A549 (cell line): ENCODE results near the gene SF3A2. TPM values are rescaled to one million over a fixed set of nuclear protein-coding genes. Genes with fewer than 3 reads are reported as not detected.

Source experiments
- ATAC-seq, 2 experiments: fragments of 200-7000 bp in 1 of 2; fragments of >200 bp in 1 of 2; cut with Nextera tagmentation in 1 of 2; cut with Tn5 transposase in 1 of 2; 3 replicates each; pipeline versions ENCODE4 v1.8.0 to v1.9.1; 2018 to 2020; ENCODE audit warnings: mild to moderate bottlenecking in 1 of 2, moderate library complexity in 1 of 2
- CTCF ChIA-PET: fragments of 300-600 bp; sonication (Branson Sonifier 250); formaldehyde crosslinking; extraction: SDS; loops from one replicate; lab custom pipeline; 2021; ENCODE audit warnings: antibody characterized with exemption, inconsistent platforms; lab: Yijun Ruan, JAX
- POLR2A ChIA-PET: fragments of 350-600 bp; formaldehyde crosslinking; extraction: SDS; loops from one replicate; lab custom pipeline; 2021; ENCODE audit warnings: antibody characterized with exemption, inconsistent platforms; lab: Yijun Ruan, JAX
- DNase-seq, 2 experiments: peaks; one replicate each; pipeline versions ENCODE4 v3.0.0 to v3.0.0-alpha.2; 2011 to 2016; ENCODE audit warnings: low read depth in 1 of 2, low spot score in 1 of 2
- FAIRE-seq: peaks from 2 replicates; lab custom pipeline; 2011; peaks lifted over from hg19 to GRCh38; lab: Jason Lieb, UNC
- H3K27ac ChIP-seq, 2 experiments: fragments of >200 bp; sonication (Bioruptor Twin); formaldehyde crosslinking; 3 replicates each; pipeline ENCODE4 v1.5.1; 2016 to 2017
- H3K4me1 ChIP-seq: fragments of >200 bp; sonication (Bioruptor Twin); formaldehyde crosslinking; 3 replicates; pipeline ENCODE4 v1.6.1; 2016
- H3K4me2 ChIP-seq: fragments of >200 bp; sonication (Bioruptor Twin); formaldehyde crosslinking; 3 replicates; pipeline ENCODE4 v1.6.1; 2016
- H3K4me3 ChIP-seq: fragments of >200 bp; sonication (Bioruptor Twin); formaldehyde crosslinking; 3 replicates; pipeline ENCODE4 v1.5.1; 2016
- H3K9me3 ChIP-seq: fragments of >200 bp; sonication (Bioruptor Twin); formaldehyde crosslinking; 3 replicates; pipeline ENCODE4 v1.6.1; 2016
- CBX2 ChIP-seq: fragments of 200-600 bp; sonication (generic); IDR thresholded peaks from 2 replicates; pipeline ENCODE4 v1.6.1; 2016; ENCODE audit warnings: low read depth, mild to moderate bottlenecking, borderline replicate concordance
- CBX8 ChIP-seq: fragments of 200-600 bp; sonication (generic); IDR thresholded peaks from 2 replicates; pipeline ENCODE4 v1.6.1; 2016
- EHF ChIP-seq: fragments of 250-450 bp; sonication (Bioruptor Pico); IDR thresholded peaks from 2 replicates; pipeline ENCODE4 v1.5.0; 2020; ENCODE audit warnings: mild to moderate bottlenecking
- FOSB ChIP-seq: fragments of 250-450 bp; sonication (Bioruptor Pico); IDR thresholded peaks from 2 replicates; pipeline ENCODE4 v1.5.0; 2020; ENCODE audit warnings: mild to moderate bottlenecking, moderate library complexity
- HOXB13 ChIP-seq: fragments of 250-450 bp; sonication (Bioruptor Pico); IDR thresholded peaks from 2 replicates; pipeline ENCODE4 v1.5.0; 2020; ENCODE audit warnings: low read depth, mild to moderate bottlenecking, moderate library complexity
- KDM5A ChIP-seq: fragments of 200-600 bp; sonication (generic); IDR thresholded peaks from 2 replicates; pipeline ENCODE4 v1.6.1; 2016; ENCODE audit warnings: antibody characterized with exemption, mild to moderate bottlenecking
- PHF8 ChIP-seq: fragments of 200-600 bp; sonication (generic); IDR thresholded peaks from 2 replicates; pipeline ENCODE4 v1.6.1; 2016; ENCODE audit warnings: low read depth, mild to moderate bottlenecking, antibody characterized with exemption, moderate library complexity, borderline replicate concordance
- RNF2 ChIP-seq: fragments of 200-600 bp; sonication (generic); IDR thresholded peaks from 2 replicates; pipeline ENCODE4 v1.6.1; 2016; ENCODE audit warnings: low read depth, mild to moderate bottlenecking, antibody characterized with exemption, moderate library complexity, borderline replicate concordance
- TFCP2L1 ChIP-seq: fragments of 250-450 bp; sonication (Bioruptor Pico); IDR thresholded peaks from 2 replicates; pipeline ENCODE4 v1.5.0; 2021; ENCODE audit warnings: mild to moderate bottlenecking
- TP53 ChIP-seq: fragments of 250-450 bp; sonication (Bioruptor Pico); IDR thresholded peaks from 2 replicates; pipeline ENCODE4 v1.5.0; 2021; ENCODE audit warnings: mild to moderate bottlenecking, moderate library complexity
- ZC3H11A ChIP-seq: fragments of 450-650 bp; IDR thresholded peaks from 2 replicates; pipeline ENCODE4 v1.6.1; 2014; ENCODE audit warnings: antibody characterized with exemption, mild to moderate bottlenecking
- ZNF302 ChIP-seq: fragments of 250-450 bp; sonication (Bioruptor Pico); IDR thresholded peaks from 2 replicates; pipeline ENCODE4 v1.9.0; 2021; ENCODE audit warnings: inconsistent platforms, mild to moderate bottlenecking, moderate library complexity
- WGBS: methylation state at CpG from one replicate; pipeline ENCODE4 v1.1.6; 2017; ENCODE audit errors: missing lambda C conversion rate; 5-methylcytosine and 5-hydroxymethylcytosine counted together
- polyA plus RNA-seq, 4 experiments: library from polyadenylated mRNA; depleted of rRNA in 3 of 4; stranded (reverse); fragments of >200 nt; fragmentation: RNase III in 1 of 4; extraction: RNeasy Plus Mini Kit Qiagen cat#74134 plus additional on column Dnase treatment in 1 of 4; gene quantifications; 2 replicates in 3 of 4; 3 replicates in 1 of 4; pipeline ENCODE4 v1.2.3, GENCODE V29; 2011 to 2017
- TF ChIP-seq, protein P1 (sequence below): fragments of >200 bp; sonication (Bioruptor Twin); formaldehyde crosslinking; IDR thresholded peaks from 3 replicates; pipeline ENCODE4 v1.6.1; 2016
- TF ChIP-seq, protein P2 (sequence below): fragments of 150-350 bp; IDR thresholded peaks from 2 replicates; pipeline ENCODE4 v1.6.1; 2014; ENCODE audit warnings: low read depth, mild to moderate bottlenecking, low read length
- TF ChIP-seq, protein P3 (sequence below): fragments of 200-600 bp; sonication (generic); IDR thresholded peaks from 2 replicates; pipeline ENCODE4 v1.6.1; 2016; ENCODE audit warnings: antibody characterized with exemption, mild to moderate bottlenecking, moderate library complexity
- TF ChIP-seq, protein P4 (sequence below): fragments of 450-650 bp; IDR thresholded peaks from 2 replicates; pipeline ENCODE4 v1.6.1; 2014; ENCODE audit warnings: antibody characterized with exemption
- TF ChIP-seq, protein P5 (sequence below): IDR thresholded peaks from 2 replicates; pipeline ENCODE4 v1.6.1; 2012
- TF ChIP-seq, protein P6 (sequence below): fragments of >200 bp; sonication (Bioruptor Twin); formaldehyde crosslinking; IDR thresholded peaks from 3 replicates; pipeline ENCODE4 v1.5.1; 2016

SF3A2 gene
- polyA plus RNA-seq, 2 of the 4 experiments (the other 2 are of a cell fraction) = 11.9 to 68.2 TPM

DNA sequence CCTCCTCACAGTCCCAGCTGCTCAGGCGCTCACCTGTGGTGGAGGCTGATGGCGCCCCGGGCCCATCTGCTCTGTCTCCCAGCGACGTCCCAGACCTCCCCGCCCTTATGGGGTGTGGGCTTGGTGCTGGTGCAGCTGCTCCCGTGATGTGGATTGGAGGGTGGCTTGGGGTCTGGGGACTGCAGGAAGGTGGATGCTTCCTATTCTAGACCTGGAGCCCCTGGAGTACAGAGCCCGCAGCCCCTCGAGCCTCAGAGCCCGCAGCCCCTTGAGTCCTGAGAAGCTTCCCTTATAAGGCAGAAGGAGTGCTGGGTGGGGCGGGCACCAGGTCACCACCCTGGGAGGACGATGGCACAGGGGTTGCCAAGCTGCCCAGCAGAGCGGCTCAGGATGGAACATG is 41.3 kb upstream of the SF3A2 start:
- ChIA-PET CTCF (no interaction called here), POLR2A (no interaction called here)
- Histone ChIP-seq H3K4me2 (no peak overlapping the region), H3K9me3 (no peaks in the 10 kb centered on the region), H3K4me1 (no peaks in the 10 kb centered on the region), H3K27ac (no peak overlapping the region), H3K4me3 (no peak overlapping the region)
- no peak for TF ChIP-seq TP53 (CRISPR knock-in tag)
- TF ChIP-seq, protein P1, sequence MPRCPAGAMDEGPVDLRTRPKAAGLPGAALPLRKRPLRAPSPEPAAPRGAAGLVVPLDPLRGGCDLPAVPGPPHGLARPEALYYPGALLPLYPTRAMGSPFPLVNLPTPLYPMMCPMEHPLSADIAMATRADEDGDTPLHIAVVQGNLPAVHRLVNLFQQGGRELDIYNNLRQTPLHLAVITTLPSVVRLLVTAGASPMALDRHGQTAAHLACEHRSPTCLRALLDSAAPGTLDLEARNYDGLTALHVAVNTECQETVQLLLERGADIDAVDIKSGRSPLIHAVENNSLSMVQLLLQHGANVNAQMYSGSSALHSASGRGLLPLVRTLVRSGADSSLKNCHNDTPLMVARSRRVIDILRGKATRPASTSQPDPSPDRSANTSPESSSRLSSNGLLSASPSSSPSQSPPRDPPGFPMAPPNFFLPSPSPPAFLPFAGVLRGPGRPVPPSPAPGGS = no peak
- TF ChIP-seq CBX2 = no peak
- no peak for TF ChIP-seq KDM5A
- TF ChIP-seq, protein P2, sequence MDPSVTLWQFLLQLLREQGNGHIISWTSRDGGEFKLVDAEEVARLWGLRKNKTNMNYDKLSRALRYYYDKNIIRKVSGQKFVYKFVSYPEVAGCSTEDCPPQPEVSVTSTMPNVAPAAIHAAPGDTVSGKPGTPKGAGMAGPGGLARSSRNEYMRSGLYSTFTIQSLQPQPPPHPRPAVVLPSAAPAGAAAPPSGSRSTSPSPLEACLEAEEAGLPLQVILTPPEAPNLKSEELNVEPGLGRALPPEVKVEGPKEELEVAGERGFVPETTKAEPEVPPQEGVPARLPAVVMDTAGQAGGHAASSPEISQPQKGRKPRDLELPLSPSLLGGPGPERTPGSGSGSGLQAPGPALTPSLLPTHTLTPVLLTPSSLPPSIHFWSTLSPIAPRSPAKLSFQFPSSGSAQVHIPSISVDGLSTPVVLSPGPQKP = no peak
- TF ChIP-seq TFCP2L1 (CRISPR knock-in tag) = no peak
- TF ChIP-seq PHF8 = no peak
- no peak for TF ChIP-seq ZC3H11A
- ATAC-seq (no peak), DNase-seq (no peak), FAIRE-seq (no peak)
- 98% methylated on average over 9 of the region's 13 CpGs for WGBS

DNA sequence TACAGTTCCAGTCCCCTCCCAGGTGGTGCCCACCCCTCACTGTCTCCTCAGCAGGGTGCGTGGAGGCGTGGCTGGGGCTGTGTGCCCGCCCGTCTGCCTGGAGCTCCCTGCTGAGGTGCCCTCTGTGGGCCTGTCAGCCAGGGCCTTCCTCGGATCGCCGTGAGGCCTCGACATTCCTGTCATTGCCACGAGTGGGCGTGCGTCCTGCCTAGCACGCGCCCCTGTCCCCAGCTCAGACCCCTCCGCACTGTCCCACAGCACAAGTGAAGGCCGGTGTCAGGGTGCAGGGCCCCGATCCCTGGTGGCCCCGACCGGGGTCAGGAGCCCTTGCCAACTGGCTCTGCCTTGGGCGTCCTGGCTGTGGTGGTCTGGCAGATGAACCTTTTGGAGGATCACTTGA is 40.7 kb upstream of the SF3A2 start:
- Histone ChIP-seq H3K4me2 (no peak overlapping the region), H3K4me3 (no peak overlapping the region), H3K27ac (no peak overlapping the region), H3K9me3 (no peaks in the 10 kb centered on the region), H3K4me1 (no peaks in the 10 kb centered on the region)
- WGBS = no CpG with 5 or more reads among the region's 19 CpGs
- ATAC-seq (no peak), FAIRE-seq (no peak), DNase-seq (no peak)
- TF ChIP-seq ZNF302 (no peak), FOSB (CRISPR knock-in tag) (no peak), RNF2 (no peak), EHF (CRISPR knock-in tag) (no peak), CBX8 (no peak), HOXB13 (CRISPR knock-in tag) (no peak)
- TF ChIP-seq, protein P3, sequence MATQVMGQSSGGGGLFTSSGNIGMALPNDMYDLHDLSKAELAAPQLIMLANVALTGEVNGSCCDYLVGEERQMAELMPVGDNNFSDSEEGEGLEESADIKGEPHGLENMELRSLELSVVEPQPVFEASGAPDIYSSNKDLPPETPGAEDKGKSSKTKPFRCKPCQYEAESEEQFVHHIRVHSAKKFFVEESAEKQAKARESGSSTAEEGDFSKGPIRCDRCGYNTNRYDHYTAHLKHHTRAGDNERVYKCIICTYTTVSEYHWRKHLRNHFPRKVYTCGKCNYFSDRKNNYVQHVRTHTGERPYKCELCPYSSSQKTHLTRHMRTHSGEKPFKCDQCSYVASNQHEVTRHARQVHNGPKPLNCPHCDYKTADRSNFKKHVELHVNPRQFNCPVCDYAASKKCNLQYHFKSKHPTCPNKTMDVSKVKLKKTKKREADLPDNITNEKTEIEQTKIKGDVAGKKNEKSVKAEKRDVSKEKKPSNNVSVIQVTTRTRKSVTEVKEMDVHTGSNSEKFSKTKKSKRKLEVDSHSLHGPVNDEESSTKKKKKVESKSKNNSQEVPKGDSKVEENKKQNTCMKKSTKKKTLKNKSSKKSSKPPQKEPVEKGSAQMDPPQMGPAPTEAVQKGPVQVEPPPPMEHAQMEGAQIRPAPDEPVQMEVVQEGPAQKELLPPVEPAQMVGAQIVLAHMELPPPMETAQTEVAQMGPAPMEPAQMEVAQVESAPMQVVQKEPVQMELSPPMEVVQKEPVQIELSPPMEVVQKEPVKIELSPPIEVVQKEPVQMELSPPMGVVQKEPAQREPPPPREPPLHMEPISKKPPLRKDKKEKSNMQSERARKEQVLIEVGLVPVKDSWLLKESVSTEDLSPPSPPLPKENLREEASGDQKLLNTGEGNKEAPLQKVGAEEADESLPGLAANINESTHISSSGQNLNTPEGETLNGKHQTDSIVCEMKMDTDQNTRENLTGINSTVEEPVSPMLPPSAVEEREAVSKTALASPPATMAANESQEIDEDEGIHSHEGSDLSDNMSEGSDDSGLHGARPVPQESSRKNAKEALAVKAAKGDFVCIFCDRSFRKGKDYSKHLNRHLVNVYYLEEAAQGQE = no peak
- TF ChIP-seq, protein P4, sequence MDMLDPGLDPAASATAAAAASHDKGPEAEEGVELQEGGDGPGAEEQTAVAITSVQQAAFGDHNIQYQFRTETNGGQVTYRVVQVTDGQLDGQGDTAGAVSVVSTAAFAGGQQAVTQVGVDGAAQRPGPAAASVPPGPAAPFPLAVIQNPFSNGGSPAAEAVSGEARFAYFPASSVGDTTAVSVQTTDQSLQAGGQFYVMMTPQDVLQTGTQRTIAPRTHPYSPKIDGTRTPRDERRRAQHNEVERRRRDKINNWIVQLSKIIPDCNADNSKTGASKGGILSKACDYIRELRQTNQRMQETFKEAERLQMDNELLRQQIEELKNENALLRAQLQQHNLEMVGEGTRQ = no peak
- TF ChIP-seq, protein P5, sequence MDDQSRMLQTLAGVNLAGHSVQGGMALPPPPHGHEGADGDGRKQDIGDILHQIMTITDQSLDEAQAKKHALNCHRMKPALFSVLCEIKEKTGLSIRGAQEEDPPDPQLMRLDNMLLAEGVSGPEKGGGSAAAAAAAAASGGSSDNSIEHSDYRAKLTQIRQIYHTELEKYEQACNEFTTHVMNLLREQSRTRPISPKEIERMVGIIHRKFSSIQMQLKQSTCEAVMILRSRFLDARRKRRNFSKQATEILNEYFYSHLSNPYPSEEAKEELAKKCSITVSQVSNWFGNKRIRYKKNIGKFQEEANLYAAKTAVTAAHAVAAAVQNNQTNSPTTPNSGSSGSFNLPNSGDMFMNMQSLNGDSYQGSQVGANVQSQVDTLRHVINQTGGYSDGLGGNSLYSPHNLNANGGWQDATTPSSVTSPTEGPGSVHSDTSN = no peak
- TF ChIP-seq, protein P6, sequence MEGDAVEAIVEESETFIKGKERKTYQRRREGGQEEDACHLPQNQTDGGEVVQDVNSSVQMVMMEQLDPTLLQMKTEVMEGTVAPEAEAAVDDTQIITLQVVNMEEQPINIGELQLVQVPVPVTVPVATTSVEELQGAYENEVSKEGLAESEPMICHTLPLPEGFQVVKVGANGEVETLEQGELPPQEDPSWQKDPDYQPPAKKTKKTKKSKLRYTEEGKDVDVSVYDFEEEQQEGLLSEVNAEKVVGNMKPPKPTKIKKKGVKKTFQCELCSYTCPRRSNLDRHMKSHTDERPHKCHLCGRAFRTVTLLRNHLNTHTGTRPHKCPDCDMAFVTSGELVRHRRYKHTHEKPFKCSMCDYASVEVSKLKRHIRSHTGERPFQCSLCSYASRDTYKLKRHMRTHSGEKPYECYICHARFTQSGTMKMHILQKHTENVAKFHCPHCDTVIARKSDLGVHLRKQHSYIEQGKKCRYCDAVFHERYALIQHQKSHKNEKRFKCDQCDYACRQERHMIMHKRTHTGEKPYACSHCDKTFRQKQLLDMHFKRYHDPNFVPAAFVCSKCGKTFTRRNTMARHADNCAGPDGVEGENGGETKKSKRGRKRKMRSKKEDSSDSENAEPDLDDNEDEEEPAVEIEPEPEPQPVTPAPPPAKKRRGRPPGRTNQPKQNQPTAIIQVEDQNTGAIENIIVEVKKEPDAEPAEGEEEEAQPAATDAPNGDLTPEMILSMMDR = no peak
- CTCF ChIA-PET = no interaction called here
- POLR2A ChIA-PET = no interaction called here
